GM18909 (cell line): ENCODE data around the gene DHFR.
"Not testable (repeated sequence)": the region's sequence is repeated elsewhere in the genome, so short reads cannot be mapped to it uniquely, and the experiment has no call there.

Experiments used
- ATAC-seq: cut with Tn5 transposase; IDR thresholded peaks from one replicate; pipeline ENCODE4 v1.9.1; 2021; ENCODE audit warnings: mild to moderate bottlenecking; ENCODE audit not compliant: unreplicated experiment, poor library complexity

The DHFR gene

GRCh38 chr5:80600943-80601693 is 53.7 kb downstream of the DHFR start:
- ATAC-seq, result no peak

DNA sequence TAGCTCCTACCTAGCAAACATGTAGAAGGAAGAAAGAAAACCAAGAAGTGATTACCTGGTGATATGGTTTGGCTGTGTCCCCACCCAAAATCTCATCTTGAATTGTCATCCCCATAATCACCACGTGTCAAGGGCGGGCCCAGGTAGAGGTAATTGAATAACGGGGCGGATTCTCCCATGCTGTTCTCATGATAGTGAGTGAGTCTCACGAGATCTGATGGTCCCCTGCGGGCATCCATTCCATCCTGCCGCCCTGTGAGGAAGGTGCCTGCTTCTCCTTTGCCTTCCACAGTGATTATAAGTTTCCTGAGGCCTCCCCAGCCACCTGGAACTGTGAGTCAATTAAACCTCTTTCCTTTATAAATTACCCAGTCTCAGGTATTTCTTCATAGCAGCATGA is 57.3 kb downstream of the DHFR start:
- ATAC-seq, result no peak

DNA sequence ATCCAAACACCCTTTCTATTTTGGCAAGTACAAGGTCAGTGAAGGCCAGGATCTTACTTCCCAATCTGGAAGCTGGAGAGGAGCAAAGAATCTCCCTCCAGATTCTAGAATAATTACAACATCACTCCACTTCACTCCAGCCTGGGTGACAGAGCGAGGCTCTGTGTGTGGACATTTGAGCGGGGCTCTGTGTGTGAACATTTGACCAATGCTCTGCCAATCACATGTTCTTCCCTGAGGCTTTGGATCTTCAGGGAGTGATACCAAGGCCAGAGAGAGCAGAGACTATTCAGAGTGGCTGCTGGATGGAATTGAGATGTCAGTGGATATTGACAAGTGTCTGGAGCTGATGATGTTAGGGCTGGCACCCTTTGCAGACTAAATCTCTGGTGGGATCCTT is 60.0 kb downstream of the DHFR start:
- ATAC-seq, result no peak

GRCh38 chr5:80592761-80593160 is 62.0 kb downstream of the DHFR start:
- no peak for ATAC-seq

DNA sequence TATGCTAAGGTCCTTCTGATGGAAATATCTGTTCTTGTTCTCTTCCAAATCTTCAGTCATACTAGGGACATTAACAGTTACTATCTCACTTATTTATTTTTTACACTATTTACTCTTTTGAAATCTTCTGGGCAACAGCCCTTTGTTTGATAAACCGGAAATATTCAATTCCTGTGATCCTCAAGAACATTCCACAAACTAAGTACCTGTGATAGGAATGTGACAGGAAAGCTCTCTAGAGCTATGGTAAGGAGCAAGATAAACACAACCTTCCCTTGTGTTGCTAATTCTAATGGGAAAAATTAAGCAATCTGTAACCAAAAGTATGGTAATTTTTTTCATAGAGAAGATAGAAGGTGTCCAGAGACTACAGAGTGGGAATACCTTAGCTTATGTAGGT is 62.7 kb downstream of the DHFR start:
- ATAC-seq, result no peak

DNA sequence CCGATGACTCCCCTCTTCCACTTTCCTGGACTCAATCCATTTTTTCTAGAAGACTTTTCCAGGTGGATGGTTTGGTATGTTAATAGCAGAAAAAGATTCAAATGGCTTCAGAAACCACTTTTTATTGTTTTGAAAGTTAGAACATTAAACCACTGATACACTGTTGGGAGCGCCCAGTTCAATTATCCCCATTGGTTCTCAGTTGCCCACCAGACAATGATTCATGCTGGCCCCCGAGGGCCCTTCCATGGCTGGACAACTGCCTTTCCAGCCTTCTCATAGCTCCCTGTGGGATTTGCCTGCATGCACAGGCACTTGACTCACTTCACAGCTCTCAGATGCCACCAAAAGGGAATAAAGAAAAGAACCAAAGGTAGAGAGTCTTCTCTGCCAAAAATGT is 63.4 kb downstream of the DHFR start:
- ATAC-seq, result no peak

DNA sequence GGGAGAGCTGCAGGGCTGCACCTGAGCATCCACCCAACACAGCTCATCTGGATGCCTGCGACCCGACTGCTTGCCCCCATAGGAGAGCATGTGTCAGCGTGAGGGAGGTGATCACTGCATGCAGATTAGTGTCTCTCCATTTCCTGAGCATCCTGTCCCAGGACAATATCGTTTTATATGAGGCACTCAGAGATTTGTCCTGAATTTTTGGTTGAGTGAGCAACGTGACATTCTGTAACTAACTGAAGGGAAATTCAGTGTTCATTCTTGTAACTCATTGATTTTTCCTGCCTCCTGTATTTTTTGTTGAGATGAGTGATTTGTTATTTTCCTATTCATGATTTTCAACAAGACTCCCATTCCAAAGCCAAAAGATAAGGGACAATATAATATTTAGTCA is 64.0 kb downstream of the DHFR start:
- no peak for ATAC-seq

DNA sequence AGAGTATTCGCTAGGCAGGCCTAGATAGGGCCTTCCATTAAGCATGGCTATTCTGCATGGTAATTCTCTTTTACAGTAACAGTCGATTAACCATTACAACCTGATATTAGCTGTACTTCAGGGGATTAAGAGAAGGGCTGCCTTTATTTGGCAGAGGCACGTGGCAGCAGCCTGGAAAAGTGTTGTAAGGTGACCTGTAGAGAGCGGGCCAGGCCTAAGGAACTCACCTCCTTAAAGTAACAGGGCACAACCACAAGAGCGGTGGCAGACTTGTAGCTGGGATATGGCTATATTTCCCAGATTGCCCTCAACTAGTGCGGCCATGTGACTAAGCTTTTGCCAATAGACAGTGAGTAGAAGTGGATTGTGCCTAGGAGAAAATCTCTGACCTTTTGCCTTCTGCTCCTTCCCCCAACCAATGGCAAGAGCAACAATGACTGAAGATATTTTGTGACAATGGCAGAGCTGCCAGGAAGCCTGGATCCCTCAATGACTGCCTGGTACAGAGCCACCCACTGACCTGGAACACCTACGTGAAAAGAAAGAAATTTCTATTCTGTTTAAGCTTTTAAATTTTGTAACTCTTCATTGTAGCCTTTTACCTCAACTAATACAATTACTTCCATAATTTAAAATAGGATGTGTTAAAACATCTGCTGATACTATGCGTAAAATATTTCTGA is 65.8 kb downstream of the DHFR start:
- ATAC-seq, result no peak

GRCh38 chr5:80584770-80585169 is 70.0 kb downstream of the DHFR start:
- ATAC-seq, result no peak

DNA sequence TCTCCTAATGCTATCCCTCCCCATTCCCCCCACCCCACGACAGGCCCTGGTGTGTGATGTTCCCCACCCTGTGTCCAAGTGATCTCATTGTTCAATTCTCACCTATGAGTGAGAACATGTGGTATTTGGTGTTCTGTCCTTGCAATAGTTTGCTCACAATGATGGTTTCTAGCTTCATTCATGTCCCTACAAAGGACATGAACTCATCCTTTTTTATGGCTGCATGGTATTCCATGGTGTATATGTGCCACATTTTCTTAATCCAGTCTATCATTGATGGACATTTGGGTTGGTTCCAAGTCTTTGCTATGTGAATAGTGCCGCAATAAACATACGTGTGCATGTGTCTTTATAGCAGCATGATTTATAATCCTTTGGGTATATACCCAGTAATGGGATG is 74.5 kb downstream of the DHFR start:
- ATAC-seq, result not testable (repeated sequence)

DNA sequence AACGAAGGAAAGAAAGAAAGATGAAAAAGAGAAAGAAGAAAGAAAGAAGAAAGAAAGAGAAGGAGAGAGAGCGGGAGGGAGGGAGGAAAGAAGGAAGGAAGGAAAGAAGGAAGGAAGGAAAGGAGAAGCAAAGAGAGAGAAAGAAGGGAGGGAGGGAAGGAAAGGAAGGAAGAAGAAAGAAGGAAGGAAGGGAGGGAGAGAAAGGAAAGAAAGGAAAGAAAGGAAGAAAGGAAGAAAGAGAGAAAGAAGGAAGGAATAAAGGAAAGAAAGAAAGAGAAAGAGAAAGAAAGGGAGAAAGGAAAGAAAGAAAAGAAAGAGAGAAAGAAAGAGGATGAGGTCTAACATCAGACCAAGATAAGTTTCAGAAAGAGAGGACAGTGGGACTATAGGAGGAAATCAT is 75.7 kb downstream of the DHFR start:
- ATAC-seq, result no peak

- ATAC-seq, result no peak
Measured at GRCh38 chr5:80577707-80578106, 77.1 kb downstream of the DHFR start.

DNA sequence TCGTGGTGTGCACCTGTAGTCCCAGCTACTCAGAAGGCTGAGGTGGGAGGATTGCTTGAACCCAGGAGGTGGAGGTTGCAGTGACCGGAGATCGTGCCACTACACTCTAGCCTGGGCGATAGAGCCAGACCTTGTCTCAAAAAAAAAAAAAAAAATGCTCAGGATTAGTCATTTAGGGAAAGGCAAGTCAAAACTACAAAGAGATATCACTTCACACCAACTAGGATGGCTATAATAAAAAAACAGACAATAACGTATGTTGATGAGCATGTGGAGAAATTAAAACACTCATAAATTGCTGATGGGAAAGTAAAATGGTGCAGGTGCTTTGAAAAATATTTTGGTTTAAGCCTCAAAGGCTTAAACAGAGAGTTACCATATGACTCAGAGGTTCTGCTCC is 78.4 kb downstream of the DHFR start:
- no peak for ATAC-seq
